GM18499 (cell line): ENCODE data around the gene IL1RN.

Experiments used
- ATAC-seq: cut with Tn5 transposase; IDR thresholded peaks from one replicate; pipeline ENCODE4 v1.9.1; 2021; ENCODE audit warnings: moderate number of reproducible peaks; ENCODE audit not compliant: insufficient read depth, unreplicated experiment

IL1RN gene

DNA sequence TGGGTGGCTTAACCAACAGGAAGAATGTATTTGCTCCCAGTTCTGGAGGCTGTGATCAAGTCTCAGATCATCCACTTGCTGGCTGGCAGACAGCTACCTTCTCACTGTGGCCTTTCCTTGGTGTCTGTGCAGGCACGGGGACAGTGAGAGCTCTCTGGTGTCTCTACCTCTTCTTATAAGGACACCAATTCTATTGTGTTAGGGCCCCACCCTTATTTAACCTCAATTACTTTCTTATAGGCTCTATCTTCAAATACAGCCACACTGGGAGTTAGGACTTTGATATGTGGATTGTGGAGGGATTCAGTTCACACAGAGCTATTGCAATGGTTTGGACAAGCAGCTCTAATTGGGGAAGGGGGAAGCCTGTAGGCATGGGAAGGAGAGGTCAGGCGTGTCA lies 25.3 kb upstream of the IL1RN start:
- ATAC-seq, result no peak

DNA sequence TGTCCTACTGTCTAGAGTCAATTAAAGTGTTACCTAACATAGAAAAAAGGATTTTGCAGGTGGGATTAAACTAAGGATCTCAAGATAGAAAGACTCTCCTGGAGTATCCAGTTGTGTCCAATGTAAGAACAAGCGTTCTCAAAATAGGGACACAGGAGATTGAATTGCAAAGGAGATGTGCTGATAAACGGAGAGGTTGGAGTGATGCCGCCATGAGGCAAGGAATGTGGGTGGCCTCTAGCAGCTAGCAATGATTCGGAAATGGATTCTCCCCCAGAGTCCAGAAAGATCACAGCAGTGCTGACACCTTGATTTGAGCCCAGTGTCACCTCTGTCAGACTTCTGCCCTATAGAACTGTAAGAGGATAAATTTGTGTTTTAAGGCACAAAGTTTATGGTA lies 24.1 kb upstream of the IL1RN start:
- no peak for ATAC-seq

DNA sequence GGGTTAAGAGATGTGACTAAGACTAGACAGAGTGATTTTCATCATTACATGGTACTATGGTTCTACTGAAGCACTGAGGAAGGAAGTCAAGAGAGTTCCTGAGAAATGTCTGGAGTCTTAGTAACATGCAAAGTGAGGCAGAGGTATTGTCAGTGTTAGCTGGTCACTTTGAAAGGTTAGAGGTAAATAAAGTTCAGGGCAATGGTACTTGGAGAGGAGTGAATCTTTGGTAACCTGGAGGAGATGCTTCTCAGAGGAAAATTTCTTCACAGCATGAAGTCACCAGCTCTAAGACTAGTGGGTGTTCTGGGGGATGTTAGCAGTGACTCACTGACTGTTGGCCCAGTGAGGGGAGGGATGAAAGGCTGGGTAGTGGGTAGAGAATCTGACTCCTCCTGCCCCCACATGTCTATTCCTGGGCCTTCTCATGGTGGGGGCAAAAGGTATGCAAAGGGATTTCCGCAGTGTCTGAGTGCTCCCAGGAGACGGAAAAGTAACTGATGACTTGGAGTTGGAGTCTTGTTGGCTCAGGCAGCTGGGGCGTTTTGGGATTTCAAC lies 23.3 kb upstream of the IL1RN start:
- no peak for ATAC-seq

DNA sequence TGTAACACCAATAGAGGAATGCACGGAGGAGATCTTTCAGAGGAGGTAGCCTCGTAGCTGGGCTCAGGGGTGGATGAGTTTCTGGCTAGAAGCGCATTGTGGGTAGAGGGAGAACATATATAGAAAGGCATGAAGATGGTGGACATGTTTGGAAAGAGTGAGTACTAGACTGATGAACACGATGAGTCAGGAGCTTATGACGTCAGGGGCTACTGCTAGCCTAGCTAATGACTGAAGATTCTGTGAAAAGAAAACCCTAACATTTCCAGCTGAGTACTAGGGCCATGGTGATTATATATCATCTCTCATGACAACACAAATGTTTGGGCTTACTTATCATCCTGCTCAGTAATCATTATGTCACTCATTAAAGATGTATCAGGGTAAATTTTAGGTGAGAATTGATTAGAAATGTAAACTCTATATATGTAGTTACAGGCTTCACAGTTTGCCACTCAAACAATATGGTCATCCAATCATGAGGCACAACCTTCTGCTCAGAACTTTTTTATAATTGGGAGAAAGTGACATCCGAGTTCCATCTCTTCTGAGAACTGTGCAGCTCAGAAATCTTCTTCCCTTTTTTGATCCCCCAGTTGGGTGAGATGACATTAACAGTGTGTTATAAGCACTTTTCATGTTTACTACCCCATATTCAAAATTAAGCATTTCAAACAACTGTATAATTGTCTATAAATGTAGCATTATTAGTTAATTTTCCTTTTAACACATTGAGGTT lies 22.2 kb upstream of the IL1RN start:
- ATAC-seq, result no peak

DNA sequence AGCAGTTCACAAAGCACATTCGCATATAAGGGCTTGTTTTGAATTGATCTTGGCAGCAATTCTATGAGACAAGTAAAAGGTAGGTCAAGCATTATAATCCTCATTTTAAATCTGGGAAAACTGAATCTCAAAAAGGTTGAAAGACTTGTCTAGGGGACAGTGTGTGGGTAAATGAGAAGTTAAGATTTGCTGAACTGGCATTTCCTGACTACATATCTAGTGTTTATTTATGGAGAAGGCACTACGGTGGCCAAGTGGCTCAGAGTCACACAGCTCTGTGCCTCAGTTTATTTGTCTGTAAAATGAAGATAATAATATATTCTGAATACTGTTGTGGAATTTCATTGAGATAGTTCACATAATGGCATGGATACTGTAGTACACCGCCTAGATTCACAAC lies 16.3 kb upstream of the IL1RN start:
- ATAC-seq, result no peak

DNA sequence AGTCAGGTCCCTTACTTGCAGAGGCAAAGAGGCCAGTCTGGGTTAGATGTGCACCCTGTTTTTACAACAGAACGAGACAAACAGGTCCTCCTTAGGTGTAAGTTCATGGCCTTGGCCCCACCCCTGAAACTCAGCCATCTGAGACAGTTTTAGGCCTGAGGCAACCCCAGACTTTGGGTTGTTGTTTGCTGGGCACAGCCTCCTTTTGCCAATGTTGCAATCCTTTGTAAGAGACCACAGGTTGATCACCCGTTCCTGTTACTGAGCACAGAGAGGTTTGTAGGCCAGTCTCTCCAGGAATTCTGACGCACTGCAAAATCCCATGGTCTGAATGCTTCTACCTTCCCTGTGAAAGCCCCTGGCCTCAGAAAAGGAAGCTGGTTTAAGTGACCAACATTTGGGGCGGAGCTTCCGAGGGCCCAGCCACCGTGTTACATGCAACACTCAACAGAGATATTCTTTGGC lies 15.5 kb upstream of the IL1RN start:
- ATAC-seq, result no peak

DNA sequence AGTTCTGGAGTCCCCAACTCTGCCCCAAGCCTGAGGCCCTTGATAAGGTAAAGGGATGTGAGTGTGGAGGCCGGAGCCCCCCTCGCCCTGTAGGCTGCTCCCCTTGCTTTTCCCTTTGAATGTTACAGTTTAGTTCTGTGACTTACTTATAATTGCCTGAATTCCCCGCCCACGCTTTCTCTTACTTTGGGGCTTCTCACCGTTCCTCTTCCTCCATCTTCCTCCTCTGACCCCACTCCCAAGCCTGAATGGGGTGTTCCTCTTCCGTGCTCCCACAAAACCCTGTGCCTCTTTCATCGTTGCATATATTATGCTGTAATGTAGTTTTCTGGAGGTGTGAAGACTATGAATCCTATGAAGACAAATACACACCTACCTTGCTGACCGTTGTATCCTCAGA lies 15.0 kb upstream of the IL1RN start:
- no peak for ATAC-seq

DNA sequence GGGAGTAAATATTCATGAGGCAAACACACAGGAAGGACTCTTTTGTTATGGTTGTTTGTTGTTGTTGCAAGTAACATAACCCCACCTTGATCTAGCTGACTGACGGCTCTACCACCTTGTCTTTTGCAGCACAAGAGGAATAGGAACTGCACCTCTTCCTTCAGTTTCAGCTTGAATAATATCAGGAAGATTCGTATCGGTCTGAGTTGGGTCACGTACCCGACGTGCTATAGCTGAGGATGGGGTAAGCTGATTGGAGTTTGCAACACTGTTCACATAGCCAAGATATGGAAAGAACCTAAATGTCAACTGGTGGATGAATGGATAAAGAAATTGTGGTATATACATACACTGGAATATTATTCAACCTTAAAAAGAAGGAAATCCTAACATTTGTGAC lies 14.5 kb upstream of the IL1RN start:
- ATAC-seq, result no peak

DNA sequence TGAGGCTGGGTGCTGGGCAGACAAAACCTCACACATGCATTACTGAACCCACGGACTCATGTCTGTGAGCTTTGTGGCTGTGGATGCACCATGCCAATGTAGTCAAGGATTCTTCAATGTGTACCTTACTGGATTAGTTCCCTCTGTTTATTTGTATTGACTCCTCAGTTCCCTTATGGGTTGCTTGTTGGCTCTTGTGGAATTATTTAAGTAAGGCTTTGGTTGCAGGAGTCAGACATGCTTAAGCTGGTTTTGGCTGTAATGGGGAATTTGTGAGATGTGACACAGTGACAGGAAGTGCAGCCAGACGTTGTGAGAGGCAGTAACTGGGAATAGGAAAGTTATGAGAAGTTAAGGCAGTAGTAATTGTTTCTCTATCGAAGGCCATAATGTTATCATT lies 13.6 kb upstream of the IL1RN start:
- no peak for ATAC-seq

DNA sequence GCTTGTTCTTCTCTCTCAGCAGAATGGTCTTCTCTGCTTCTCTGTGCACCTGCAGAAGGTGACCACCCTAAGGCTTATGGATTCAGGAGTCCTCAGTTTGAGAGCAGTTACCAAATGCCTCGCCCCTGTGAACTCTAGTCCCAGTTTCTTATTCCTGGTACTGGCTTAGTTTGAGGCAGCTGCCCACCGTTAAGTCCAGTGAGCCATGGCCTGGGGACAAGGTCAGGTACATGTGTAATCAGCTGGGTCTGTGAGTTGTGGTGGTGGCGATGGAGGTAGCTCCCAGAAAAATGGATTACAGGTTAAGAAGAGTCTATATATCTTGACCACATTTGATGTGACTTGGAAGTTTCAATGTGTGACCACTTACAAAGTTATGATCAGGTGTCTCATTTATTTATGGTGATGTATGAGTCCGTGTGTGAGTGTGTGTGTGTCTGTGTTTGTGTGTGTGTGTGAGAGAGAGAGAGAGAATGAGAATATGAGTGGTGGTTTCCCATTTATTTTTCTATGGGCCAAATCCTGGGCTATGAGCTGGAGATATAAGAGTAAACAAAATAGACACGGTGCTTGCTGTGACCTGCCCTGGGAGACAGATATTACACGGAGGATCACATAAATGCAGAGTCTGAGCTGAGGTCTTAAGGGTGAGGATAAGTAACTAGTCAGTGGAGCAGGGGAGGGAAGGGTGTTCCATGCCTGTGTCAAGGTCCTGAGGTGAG lies 13.0 kb upstream of the IL1RN start:
- ATAC-seq, result no peak

DNA sequence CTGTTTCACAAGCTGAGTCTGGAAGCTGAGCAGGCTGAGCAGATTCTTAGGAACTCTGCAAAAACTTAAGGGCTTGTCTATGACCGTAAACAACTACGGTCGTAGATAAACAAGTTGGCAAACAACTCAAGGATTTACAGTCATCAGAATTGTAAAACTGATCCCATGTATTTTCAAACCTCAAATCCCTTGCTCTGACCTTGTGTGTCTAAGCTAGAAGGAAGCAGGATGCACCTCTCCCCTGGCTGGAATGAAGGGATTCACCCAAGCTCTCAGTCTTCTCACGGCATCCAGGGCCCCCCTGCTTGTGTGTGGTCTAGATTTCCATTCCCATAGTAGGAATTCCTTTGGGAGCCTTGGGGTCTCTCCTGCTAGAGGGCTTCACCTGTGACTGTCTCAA lies 12.4 kb upstream of the IL1RN start:
- no peak for ATAC-seq

DNA sequence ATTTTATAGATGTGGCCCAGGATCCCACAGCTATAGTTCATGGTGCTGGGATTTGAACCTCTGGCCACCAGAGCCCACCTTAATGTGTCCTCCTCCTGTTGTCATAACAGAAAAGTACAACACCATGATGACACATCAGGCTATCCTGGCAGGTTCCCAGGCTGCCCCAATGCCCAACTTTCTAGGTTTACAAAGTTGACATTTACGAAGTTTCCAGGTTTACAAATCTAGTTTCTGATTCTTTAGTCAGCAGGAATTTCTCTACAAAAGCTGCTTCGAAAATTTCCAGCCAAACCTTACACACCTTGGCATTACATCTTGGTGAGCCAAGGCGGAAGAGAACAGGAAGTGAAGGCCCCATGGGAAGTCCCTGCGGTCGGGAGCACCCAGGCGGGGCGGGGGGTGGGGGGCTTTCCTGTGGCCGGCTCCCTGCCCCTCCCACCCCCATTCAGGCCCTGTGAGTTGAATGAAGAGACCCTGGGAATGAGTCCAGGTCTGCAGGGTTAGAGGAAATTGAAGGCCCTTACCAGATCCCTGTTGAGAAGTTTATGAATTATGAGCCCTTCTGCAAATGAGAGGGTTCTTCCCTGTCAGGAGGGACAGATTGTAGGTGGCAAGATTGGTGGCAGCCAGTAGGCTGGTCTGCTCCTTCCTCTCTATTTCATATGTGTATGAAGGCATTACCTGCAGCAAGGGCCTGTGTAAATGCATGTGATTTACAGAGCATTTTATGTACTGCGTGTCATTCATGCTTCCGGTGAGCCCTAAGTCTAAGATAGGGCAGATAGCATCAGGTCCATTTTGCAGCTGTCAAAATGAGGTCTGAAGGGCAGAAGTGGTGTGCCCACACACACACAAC lies 11.1 kb upstream of the IL1RN start:
- no peak for ATAC-seq

DNA sequence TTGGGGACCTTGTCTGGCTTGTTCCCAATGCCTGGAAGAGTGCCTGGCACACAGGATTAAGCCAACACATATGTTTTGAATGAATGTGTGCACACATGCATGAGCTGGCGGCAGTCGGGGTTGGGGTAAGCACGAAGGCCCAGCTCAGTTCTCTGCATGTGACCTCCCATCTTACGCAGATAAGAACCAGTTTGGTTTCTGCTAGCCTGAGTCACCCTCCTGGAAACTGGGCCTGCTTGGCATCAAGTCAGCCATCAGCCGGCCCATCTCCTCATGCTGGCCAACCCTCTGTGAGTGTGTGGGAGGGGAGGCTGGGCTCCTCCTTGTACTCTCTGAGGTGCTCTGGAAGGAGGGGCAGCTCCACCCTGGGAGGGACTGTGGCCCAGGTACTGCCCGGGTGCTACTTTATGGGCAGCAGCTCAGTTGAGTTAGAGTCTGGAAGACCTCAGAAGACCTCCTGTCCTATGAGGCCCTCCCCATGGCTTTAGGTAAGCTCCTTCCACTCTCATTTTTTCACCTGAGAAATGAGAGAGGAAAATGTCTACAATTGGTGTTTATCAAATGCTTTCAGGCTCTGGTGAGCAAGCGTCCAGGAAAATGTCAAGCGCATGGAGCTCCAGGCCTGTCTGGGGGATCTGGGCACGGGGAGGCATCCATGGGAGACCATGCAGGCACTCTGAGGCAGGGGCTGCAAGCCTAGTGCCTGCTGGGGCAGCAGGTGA lies 9.7 kb upstream of the IL1RN start:
- ATAC-seq, result no peak

DNA sequence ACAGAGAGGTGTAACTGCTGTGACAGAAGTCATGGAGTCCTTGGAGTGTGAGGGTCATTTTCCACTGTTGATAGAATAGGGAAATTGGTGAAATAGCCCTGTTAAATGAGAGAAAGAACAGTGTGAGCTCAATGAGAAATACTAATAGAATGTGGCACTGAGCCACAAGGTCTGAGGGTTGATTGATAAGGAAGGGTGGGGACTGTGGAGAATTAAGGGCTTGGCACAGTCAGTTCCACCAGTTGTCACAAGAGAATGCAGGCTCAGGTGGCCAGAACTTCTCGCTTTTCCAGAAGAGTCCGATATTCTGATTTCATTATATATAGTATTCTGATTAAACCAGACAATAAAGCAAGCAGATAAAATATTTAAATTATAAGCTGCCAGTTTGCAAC lies 9.1 kb upstream of the IL1RN start:
- ATAC-seq, result no peak

DNA sequence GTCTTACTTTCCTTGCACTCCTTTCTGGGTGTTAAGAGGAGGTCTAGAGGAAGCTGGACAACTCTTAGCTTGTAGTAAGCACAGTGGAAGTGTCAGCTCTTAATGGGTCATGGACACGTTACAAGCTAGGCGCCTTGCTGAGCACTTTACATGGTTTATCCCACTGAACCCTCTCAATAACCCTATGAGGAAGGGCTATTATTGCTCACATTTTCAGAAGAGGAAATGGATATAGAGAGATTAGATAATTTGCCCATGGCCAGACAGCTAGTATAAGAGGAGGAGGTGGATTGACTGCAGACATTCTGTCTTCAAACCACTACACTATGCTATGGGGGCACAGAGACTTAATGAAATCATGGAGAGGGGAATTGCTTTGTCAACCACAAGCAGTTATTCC lies 8.3 kb upstream of the IL1RN start:
- ATAC-seq, result no peak

DNA sequence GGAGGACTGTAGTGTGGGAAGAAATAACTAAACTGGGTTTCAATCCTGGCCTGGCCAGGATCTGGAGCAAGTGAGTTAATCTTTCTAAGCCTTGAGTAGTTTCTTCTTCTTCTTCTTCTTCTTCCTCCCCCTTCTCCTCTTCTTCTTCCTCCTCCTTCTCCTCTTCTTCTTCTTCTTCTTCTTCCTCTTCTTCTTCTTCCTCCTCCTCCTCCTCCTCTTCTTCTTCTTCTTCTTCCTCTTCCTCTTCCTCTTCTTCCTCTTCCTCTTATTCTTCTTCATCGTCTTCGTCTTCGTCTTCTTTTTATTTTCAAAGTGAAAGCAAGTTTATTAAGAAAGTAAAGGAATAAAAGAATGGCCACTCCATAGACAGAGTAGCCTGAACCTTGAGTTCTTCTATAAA lies 6.5 kb upstream of the IL1RN start:
- no peak for ATAC-seq

DNA sequence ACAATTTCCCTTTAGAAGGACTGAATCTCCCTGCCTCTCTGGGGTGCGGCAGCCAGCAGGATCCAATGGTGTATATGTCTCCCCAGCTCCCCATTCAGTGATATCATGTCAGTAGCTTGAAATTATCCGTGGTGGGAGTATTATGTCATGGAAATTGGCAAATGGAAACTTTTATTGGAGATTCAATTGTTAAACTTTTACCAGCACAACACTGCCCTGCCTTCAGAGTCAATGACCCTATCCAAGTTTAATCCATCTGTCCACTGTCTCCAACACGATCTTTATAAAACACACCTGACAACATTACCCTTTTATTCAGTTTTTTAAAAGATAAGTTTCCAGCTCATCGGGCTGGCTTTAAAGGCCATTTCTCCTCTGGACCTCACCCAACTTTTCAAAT lies 5.0 kb upstream of the IL1RN start:
- ATAC-seq, result no peak

DNA sequence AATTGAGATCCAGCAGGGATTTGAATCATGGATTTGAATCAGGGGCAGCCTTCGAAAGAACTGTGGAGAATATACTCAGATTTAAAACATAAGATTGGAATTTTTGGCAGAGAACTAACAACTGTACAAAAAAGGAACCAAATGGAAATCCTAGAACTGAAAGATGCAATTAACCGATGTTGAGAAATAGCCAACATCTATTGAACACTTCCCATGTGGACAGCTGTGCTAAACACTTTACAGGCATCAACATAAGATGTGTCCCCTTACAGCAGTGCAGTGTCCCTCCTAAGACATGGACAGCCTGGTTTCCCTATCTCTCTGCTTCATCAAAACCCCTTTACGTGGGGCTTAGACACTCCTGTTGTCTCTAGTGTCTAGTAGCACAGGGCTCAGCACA lies 3.7 kb upstream of the IL1RN start:
- no peak for ATAC-seq

DNA sequence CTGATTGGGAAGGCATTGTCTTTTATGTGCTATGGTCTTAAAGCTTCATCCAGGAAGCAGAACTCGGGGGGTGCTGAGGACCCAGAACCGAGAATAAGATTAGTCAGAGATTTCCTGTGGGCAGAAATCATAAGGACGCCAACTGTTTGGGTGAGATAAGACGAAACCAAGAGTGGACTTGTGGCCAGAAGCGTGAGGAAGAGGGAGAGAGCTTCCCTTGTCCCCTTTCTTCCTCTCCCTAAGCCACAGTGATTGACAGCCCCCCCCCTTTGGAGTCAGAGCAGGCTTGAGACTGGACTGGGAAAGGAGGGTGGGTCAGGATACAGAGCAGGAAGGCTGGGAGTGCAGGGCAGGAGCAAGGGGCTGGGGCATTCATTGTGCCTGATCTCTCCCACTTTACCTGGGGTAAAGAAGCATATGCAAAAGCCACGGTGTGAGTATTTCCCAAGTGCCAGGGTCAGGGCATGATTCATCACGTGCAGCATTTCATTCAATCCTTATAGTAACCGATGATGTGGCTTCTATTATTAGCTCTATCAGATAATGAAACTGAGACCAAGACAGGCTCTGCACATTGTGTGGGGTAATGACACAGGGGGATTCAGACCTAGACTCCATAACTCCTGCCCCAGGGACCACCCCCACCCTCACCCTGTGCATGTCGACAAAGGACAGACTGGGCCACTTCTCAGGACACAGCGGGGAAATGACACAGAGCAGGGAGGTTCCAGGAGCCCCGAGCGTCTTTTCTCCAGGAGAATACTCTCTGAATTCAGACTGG lies 3.0 kb upstream of the IL1RN start:
- ATAC-seq, result no peak
